Psoas muscle (tissue), 8 donors: ENCODE data around the gene RPP25. TPM values are rescaled to one million over a fixed set of nuclear protein-coding genes. Genes with fewer than 3 reads are reported as not detected.
A peak's percentile ranks its signal among the peaks of the same experiment; 100 is the strongest.

Experiments
- ATAC-seq, 4 donors: fragments of 200-7000 bp; cut with Tn5 transposase; one replicate each; pipeline ENCODE4 v1.9.1; 2020; ENCODE audit warnings: moderate library complexity in 3 of 4, mild to moderate bottlenecking in 2 of 4
- DNase-seq, 2 donors: peaks; one replicate each; pipeline ENCODE4 v3.0.0-alpha.2; 2020
- H3K27ac ChIP-seq: fragments of 200-600 bp; one replicate; pipeline ENCODE4 v1.8.0; 2022
- H3K27me3 ChIP-seq, 3 donors: fragments of 200-600 bp in 1 of 3; one replicate each; pipeline versions ENCODE4 v1.6.1 to v1.8.0; 2013 to 2022; ENCODE audit warnings: low read length in 2 of 3, mild to moderate bottlenecking in 2 of 3, moderate library complexity in 1 of 3; ENCODE audit not compliant: insufficient read depth in 3 of 3
- H3K36me3 ChIP-seq, 2 donors: fragments of 200-600 bp in 1 of 2; one replicate each; pipeline versions ENCODE4 v1.6.1 to v1.8.0; 2013 to 2022; ENCODE audit warnings: low read depth in 1 of 2, mild to moderate bottlenecking in 1 of 2, moderate library complexity in 1 of 2; ENCODE audit not compliant: insufficient read depth in 1 of 2
- H3K4me1 ChIP-seq: fragments of 200-600 bp; one replicate; pipeline ENCODE4 v1.8.0; 2022
- H3K4me3 ChIP-seq: fragments of 200-600 bp; one replicate; pipeline ENCODE4 v1.8.0; 2022; ENCODE audit warnings: mild to moderate bottlenecking
- H3K9me3 ChIP-seq: fragments of 200-600 bp; one replicate; pipeline ENCODE4 v1.8.0; 2022
- CTCF ChIP-seq: fragments of 200-600 bp; IDR thresholded peaks from one replicate; pipeline ENCODE4 v1.8.0; 2022; ENCODE audit warnings: antibody characterized with exemption
- WGBS, 3 donors: extraction: QIAGEN DNeasy Blood & Tissue Kit; methylation state at CpG; one replicate each; pipeline versions ENCODE4 v1.1.6 to v1.1.7; 2013; 5-methylcytosine and 5-hydroxymethylcytosine counted together
- intact Hi-C, 2 donors: fragments of 100-400 bp; cut with DNase I; formaldehyde crosslinking; loops; one replicate each; pipeline versions ENCODE4 v1.11.0 to v1.14.2; 2022
- polyA plus RNA-seq, 3 donors: library from polyadenylated mRNA; stranded (reverse); fragments of 200-250 nt; gene quantifications; one replicate each; pipeline ENCODE4 v1.2.3, GENCODE V29; 2013
- total RNA-seq, 4 donors: library from RNA; stranded (reverse); fragmentation: NEBNext Ultra II Directional in 2 of 4; extraction: Animal tissue kit (Norgen Biotek cat#: 25700) in 2 of 4; gene quantifications; one replicate each; pipeline versions ENCODE4 v1.2.1 to v1.2.4, GENCODE V29; 2021 to 2023
- donor health status: healthy with polysubstance abuse.
- donor health status: DM: no; HTN: no; CAD: no; lungs with moderate emphysema.
- donor health status: Bipolar disorder and iron deficiency.
- donor health status: healthy.
- donor health status: DM: yes; HTN: yes; CAD: no.
- donor health status: DM: no; HTN: no; CAD: no.
- donor health status: DM: no; HTN: no; CAD: no.
- donor health status: DM: yes; HTN: yes; CAD: no.

The RPP25 gene
- total and polyA plus RNA-seq, 7 donors = 0.64 to 11.6 (median 1.7) TPM

DNA sequence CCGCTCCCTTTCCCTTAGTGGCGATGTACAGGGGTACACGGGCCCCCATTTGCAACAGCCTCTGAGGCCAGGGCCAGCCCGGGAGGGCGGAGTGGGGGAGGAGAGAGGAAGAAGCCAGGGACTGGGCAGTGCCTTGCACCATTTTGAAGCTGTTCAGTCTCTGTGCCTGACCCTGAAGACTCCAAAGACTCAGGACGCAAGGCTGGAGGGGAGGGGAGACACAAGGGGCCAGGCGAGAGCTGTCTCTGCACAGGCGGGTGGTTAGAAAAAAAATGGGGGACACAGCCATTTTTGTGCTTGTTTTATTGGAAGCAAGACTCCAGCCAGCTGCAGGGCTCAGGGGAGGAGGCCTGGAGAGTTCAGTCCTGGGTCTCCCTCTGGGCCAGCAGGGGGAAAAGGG is 1.6 kb downstream of the RPP25 start:
- H3K9me3 ChIP-seq = no peaks in the 10 kb centered on the region
- DNase-seq (no peak), ATAC-seq (no peak)
- intact Hi-C loops = loop anchor here (5.0 to 10.0 kb wide), 3 partner anchors 320 to 580 kb away; no protein-coding TSS in a partner anchor
- peaks cover 0 to 50% (median 15%) of the 10 kb centered on the region in 3 donors for H3K27me3 ChIP-seq
- peaks cover 31% of the 10 kb centered on the region for H3K4me1 ChIP-seq
- TF ChIP-seq CTCF = no peak
- H3K36me3 ChIP-seq = no peaks in the 10 kb centered on the region
- peak overlapping the region; percentile 72 for H3K4me3 ChIP-seq
- WGBS, 3 donors = 76 to 86% (median 78%) methylated on average over 5 to 8 of the region's 8 CpGs
- H3K27ac ChIP-seq = no peak overlapping the region

DNA sequence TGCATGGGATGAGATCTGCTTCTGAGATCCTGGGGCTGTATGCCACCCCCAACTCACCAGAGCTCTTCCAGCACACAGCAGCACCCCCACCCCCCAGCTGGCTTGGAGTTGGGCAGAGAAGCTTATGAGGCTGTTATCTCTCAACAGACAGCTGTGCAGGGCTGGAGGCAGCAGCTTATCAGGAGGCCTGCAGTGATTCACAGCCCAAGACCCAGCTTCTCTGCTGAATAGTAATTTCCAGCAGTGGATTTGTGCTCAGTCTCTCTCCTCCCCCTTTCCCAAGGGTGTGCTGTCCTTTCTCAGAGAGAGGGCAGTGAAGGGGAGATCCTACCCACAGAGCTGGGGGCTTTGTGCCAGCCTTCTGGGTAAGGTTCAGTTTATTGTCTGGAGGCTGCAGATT is 2.1 kb downstream of the RPP25 start:
- intact Hi-C loops = loop anchor here (5.0 to 10.0 kb wide), 3 partner anchors 182 to 580 kb away; no protein-coding TSS in a partner anchor
- DNase-seq = no peak
- TF ChIP-seq CTCF = no peak
- Histone ChIP-seq H3K4me1 (peaks cover 32% of the 10 kb centered on the region), H3K27ac (no peak overlapping the region), H3K27me3 (peaks cover 0 to 46% (median 15%) of the 10 kb centered on the region in 3 donors), H3K9me3 (no peaks in the 10 kb centered on the region), H3K4me3 (no peak overlapping the region), H3K36me3 (no peaks in the 10 kb centered on the region)
- ATAC-seq = no peak

DNA sequence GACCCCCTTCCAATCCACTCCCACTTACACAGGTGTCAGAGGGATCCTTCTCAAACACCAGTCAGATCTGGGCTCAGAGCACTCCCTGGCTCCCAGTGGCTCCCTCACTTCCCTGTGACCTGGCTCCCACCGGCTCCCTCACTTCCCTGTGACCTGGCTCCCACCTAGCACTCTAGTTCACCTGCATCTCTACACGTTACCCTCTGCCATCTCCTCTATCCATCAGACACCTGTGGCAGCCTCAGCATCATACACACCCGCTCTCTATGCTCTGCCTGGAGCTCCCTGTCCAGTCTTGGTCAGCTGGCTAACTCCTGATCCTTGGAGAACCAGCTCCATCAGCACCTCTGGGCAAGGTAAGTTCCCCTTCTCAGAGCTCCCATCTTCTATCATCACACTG is 5.6 kb downstream of the RPP25 start:
- Histone ChIP-seq H3K27ac (no peak overlapping the region), H3K4me1 (peaks cover 6% of the 10 kb centered on the region), H3K27me3 (peaks cover 0 to 19% (median 0%) of the 10 kb centered on the region in 3 donors), H3K4me3 (no peak overlapping the region), H3K36me3 (no peaks in the 10 kb centered on the region), H3K9me3 (no peaks in the 10 kb centered on the region)
- no peak for TF ChIP-seq CTCF
- peak in 1 of 4 donors; percentile 10 for ATAC-seq
- WGBS, 3 donors = 60 to 68% (median 64%) methylated on average over 3 of the region's 3 CpGs
- intact Hi-C loops = loop anchor here (5.0 to 10.0 kb wide), 3 partner anchors 179 to 576 kb away; no protein-coding TSS in a partner anchor
- no peak for DNase-seq

DNA sequence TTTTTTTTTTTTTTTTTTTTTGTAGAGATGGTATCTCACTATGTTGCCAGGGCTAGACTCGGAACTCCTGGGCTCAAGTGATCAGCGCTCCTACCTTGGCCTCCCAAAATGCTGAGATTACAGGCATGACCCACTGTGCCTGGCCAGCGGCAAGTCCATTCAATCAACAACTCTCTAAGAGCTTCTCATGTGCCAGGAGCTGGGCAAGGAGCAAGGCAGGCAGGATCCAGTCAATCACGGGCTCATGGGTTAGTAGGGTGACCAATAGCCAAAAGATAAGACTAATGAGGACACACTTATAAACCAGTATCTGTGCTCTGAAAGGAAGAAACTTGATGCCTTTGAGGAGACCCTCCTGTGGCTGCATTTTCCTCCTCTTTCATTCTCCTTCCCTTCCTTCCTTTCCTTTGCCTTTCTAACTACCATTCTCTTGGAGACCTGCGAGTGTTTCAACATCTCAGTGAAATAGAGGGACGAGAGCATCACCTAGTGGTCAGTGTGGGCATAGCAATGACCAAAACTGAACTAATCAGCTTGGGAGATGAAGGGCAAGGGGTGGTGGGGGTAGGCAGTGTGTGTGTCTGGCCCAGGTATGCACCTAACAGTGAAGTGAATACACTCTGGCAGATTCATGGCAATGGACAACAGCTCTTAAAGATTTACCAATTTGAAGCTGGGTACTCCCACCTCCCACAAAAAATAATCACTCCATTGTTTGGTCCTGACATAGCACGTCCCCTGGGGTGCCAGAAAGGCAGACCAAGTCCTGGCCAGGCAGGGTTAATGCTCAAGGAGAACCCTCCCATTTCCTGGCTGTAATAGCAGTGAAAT is 6.3 kb downstream of the RPP25 start:
- Histone ChIP-seq H3K4me1 (peaks cover 3% of the 10 kb centered on the region), H3K27ac (no peak overlapping the region), H3K4me3 (no peak overlapping the region), H3K36me3 (no peaks in the 10 kb centered on the region), H3K9me3 (no peaks in the 10 kb centered on the region), H3K27me3 (peaks cover 0 to 12% (median 0%) of the 10 kb centered on the region in 3 donors)
- TF ChIP-seq CTCF = peak; percentile 93
- ATAC-seq (peak; percentile 79 to 94 (median 90)), DNase-seq (peak; percentile 52 to 68)
- 43 to 45% (median 44%) methylated on average over 7 of the region's 7 CpGs for WGBS, 3 donors
- intact Hi-C loops = loop anchor here (5.0 to 10.0 kb wide), 3 partner anchors 178 to 575 kb away; no protein-coding TSS in a partner anchor
